ENCODE data around the gene MAST1. TPM values are rescaled to one million over a fixed set of nuclear protein-coding genes. Genes with fewer than 3 reads are reported as not detected.

MAST1 gene
- total RNA-seq, 2 donors from 2014 or later: 0.31 TPM; not detected in 1

- peaks cover 0 to 2% of the 10 kb centered on the region in 2 donors for H3K27me3 Mint-ChIP-seq
Measured at GRCh38 chr19:12864721-12865715, 26.7 kb downstream of the MAST1 start.

GRCh38 chr19:12865746-12866415 lies 27.6 kb downstream of the MAST1 start:
- H3K4me3 Mint-ChIP-seq: peak overlapping the region; percentile 48
- H3K4me1 Mint-ChIP-seq (ENCODE audit: low read depth in 2 of 2): peaks cover 8% of the 10 kb centered on the region in 2 donors
- peak overlapping the region in 1 of 2 donors; percentile 50 for H3K27ac Mint-ChIP-seq
- DNase-seq (ENCODE audit: low spot score) (no peak), ATAC-seq (no peak)
- H3K36me3 Mint-ChIP-seq: no peaks in the 10 kb centered on the region
- no peaks in the 10 kb centered on the region for H3K9me3 Mint-ChIP-seq
- peaks cover 0 to 2% of the 10 kb centered on the region in 2 donors for H3K27me3 Mint-ChIP-seq

More at GRCh38 chr19:12864721-12865715, 26.7 kb downstream of the MAST1 start:
- Mint-ChIP-seq H3K4me3 (no peak overlapping the region), H3K9me3 (no peaks in the 10 kb centered on the region), H3K36me3 (no peaks in the 10 kb centered on the region), H3K4me1 (ENCODE audit: low read depth in 2 of 2) (peaks cover 8% of the 10 kb centered on the region in 2 donors), H3K27ac (no peak overlapping the region)
- peak; percentile 25 for DNase-seq (ENCODE audit: low spot score)
- no peak for ATAC-seq

- Mint-ChIP-seq H3K27me3 (peaks cover 0 to 2% of the 10 kb centered on the region in 2 donors), H3K27ac (peak overlapping the region in 1 of 2 donors; percentile 50), H3K4me1 (ENCODE audit: low read depth in 2 of 2) (peaks cover 8% of the 10 kb centered on the region in 2 donors), H3K9me3 (no peaks in the 10 kb centered on the region), H3K36me3 (no peaks in the 10 kb centered on the region), H3K4me3 (peak overlapping the region; percentile 48)
- peak; percentile 39 for DNase-seq (ENCODE audit: low spot score)
- no peak for ATAC-seq
Measured at GRCh38 chr19:12866416-12867119, 28.3 kb downstream of the MAST1 start.

GRCh38 chr19:12867120-12868099 lies 29.1 kb downstream of the MAST1 start:
- Mint-ChIP-seq H3K27ac (no peak overlapping the region), H3K4me3 (peak overlapping the region; percentile 48), H3K4me1 (ENCODE audit: low read depth in 2 of 2) (peaks cover 8 to 14% of the 10 kb centered on the region in 2 donors), H3K9me3 (no peaks in the 10 kb centered on the region), H3K27me3 (peaks cover 0 to 2% of the 10 kb centered on the region in 2 donors), H3K36me3 (no peaks in the 10 kb centered on the region)
- peak; percentile 80 for DNase-seq (ENCODE audit: low spot score)
- ATAC-seq: peak; percentile 74 to 87

GRCh38 chr19:12868540-12869112 lies 30.3 kb downstream of the MAST1 start:
- no peak overlapping the region for H3K27ac Mint-ChIP-seq
- ATAC-seq (no peak), DNase-seq (ENCODE audit: low spot score) (peak; percentile 49)
- no peaks in the 10 kb centered on the region for H3K36me3 Mint-ChIP-seq
- no peaks in the 10 kb centered on the region for H3K9me3 Mint-ChIP-seq
- no peak overlapping the region for H3K4me3 Mint-ChIP-seq
- H3K4me1 Mint-ChIP-seq (ENCODE audit: low read depth in 2 of 2): peaks cover 8 to 22% of the 10 kb centered on the region in 2 donors
- H3K27me3 Mint-ChIP-seq: peaks cover 0 to 2% of the 10 kb centered on the region in 2 donors

GRCh38 chr19:12871681-12872080 lies 33.4 kb downstream of the MAST1 start:
- no peak overlapping the region for H3K27ac Mint-ChIP-seq
- peak; percentile 31 for DNase-seq (ENCODE audit: low spot score)
- no peaks in the 10 kb centered on the region for H3K9me3 Mint-ChIP-seq
- no peaks in the 10 kb centered on the region for H3K36me3 Mint-ChIP-seq
- H3K27me3 Mint-ChIP-seq: no peaks in the 10 kb centered on the region
- ATAC-seq: no peak
- no peak overlapping the region for H3K4me3 Mint-ChIP-seq
- H3K4me1 Mint-ChIP-seq (ENCODE audit: low read depth in 2 of 2): peaks cover 6 to 20% of the 10 kb centered on the region in 2 donors

GRCh38 chr19:12872255-12872654 lies 33.9 kb downstream of the MAST1 start:
- peaks cover under 1 to 16% of the 10 kb centered on the region in 2 donors for H3K4me1 Mint-ChIP-seq (ENCODE audit: low read depth in 2 of 2)
- H3K9me3 Mint-ChIP-seq: no peaks in the 10 kb centered on the region
- ATAC-seq (no peak), DNase-seq (ENCODE audit: low spot score) (no peak)
- no peaks in the 10 kb centered on the region for H3K27me3 Mint-ChIP-seq
- no peak overlapping the region for H3K4me3 Mint-ChIP-seq
- no peaks in the 10 kb centered on the region for H3K36me3 Mint-ChIP-seq
- no peak overlapping the region for H3K27ac Mint-ChIP-seq

GRCh38 chr19:12872941-12873890 lies 34.9 kb downstream of the MAST1 start:
- ATAC-seq (peak; percentile 59 to 91), DNase-seq (ENCODE audit: low spot score) (peak; percentile 67)
- no peaks in the 10 kb centered on the region for H3K27me3 Mint-ChIP-seq
- no peaks in the 10 kb centered on the region for H3K36me3 Mint-ChIP-seq
- peaks cover 0 to 16% of the 10 kb centered on the region in 2 donors for H3K4me1 Mint-ChIP-seq (ENCODE audit: low read depth in 2 of 2)
- H3K4me3 Mint-ChIP-seq: no peak overlapping the region
- H3K27ac Mint-ChIP-seq: no peak overlapping the region
- H3K9me3 Mint-ChIP-seq: no peaks in the 10 kb centered on the region

- no peak overlapping the region for H3K27ac Mint-ChIP-seq
- no peak for ATAC-seq
- no peaks in the 10 kb centered on the region for H3K9me3 Mint-ChIP-seq
- no peaks in the 10 kb centered on the region for H3K36me3 Mint-ChIP-seq
- H3K27me3 Mint-ChIP-seq: no peaks in the 10 kb centered on the region
- H3K4me1 Mint-ChIP-seq (ENCODE audit: low read depth in 2 of 2): peaks cover 0 to 16% of the 10 kb centered on the region in 2 donors
- DNase-seq (ENCODE audit: low spot score): peak; percentile 56
- no peak overlapping the region for H3K4me3 Mint-ChIP-seq
Measured at GRCh38 chr19:12873891-12874745, 35.8 kb downstream of the MAST1 start.

GRCh38 chr19:12875086-12875485 lies 36.8 kb downstream of the MAST1 start:
- DNase-seq (ENCODE audit: low spot score): no peak
- ATAC-seq: no peak
- Mint-ChIP-seq H3K36me3 (no peaks in the 10 kb centered on the region), H3K27ac (no peak overlapping the region), H3K27me3 (no peaks in the 10 kb centered on the region), H3K4me1 (ENCODE audit: low read depth in 2 of 2) (peaks cover 0 to 16% of the 10 kb centered on the region in 2 donors), H3K4me3 (no peak overlapping the region), H3K9me3 (no peaks in the 10 kb centered on the region)

Measured in natural killer cell treated with Interleukin-12 subunit alpha and Interleukin-12 subunit beta and Interleukin-15 and Interleukin-18, amount 100 ng/mL, for 72 hours (primary cell).